ENCODE measurements around the gene SLC39A11.

DNA sequence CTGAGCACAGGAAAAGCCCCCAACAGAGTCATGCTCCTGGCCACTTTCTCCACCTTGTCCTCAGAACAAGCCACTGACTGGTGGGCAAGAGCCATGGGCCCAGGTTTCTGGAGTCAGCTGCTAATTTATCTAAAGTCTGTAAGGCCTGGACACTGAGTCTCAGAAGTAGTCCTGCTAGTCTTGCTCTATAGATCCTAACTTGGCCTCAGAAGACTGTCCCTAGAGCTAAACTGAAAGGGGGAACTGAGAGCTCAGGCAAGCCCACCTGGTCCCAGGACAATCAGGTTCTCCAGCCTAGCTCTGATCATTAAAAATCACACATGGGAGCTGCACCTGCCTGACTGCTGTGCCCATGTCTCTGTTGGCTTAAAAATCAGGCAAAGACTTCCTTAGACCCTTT, 485.8 kb downstream of the SLC39A11 start:
- TF ChIP-seq CTCF (IDR thresholded peaks at IDR 0.05; ENCODE audit: low read depth, low read length) (no peak), EZH2phosphoT487 (IDR thresholded peaks at IDR 0.05; ENCODE audit: low read depth) (no peak)

All from OCI-LY3 (cell line).